CD14-positive monocyte (primary cell): Measurements from ENCODE around the gene RNF167. TPM values are rescaled to one million over a fixed set of nuclear protein-coding genes. Genes with fewer than 3 reads are reported as not detected.

Experiments
- DNase-seq, 3 donors: peaks; one replicate each; pipeline ENCODE4 v3.0.0-alpha.2; 2011 to 2022
- H2AFZ ChIP-seq: 2 replicates; pipeline ENCODE4 v1.6.0; 2012; ENCODE audit warnings: mild to moderate bottlenecking, low read depth, low read length, inconsistent platforms; ENCODE audit not compliant: insufficient read depth, poor library complexity, severe bottlenecking
- H3K27ac ChIP-seq, 2 donors: 1 replicate in 1 of 2; 2 replicates in 1 of 2; pipeline ENCODE4 v1.5.1; 2012 to 2013; ENCODE audit warnings: low read length in 2 of 2, control low read depth in 1 of 2, inconsistent platforms in 1 of 2, low read depth in 1 of 2, mild to moderate bottlenecking in 1 of 2
- H3K27me3 ChIP-seq, 2 donors: one replicate each; pipeline versions ENCODE4 v1.6.0 to v1.6.1; 2011 to 2013; ENCODE audit warnings: low read length in 2 of 2; ENCODE audit not compliant: control insufficient read depth in 2 of 2, insufficient read depth in 2 of 2
- H3K36me3 ChIP-seq, 2 donors: replicated peaks in 1 of 2; 1 replicate in 1 of 2; 2 replicates in 1 of 2; pipeline versions ENCODE4 v1.5.1 to v1.6.1; 2012 to 2013; ENCODE audit warnings: low read length in 2 of 2, control low read depth in 1 of 2, inconsistent platforms in 1 of 2, mild to moderate bottlenecking in 1 of 2; ENCODE audit not compliant: insufficient read depth in 2 of 2, control insufficient read depth in 1 of 2
- H3K4me1 ChIP-seq, 2 donors: 1 replicate in 1 of 2; 2 replicates in 1 of 2; pipeline versions ENCODE4 v1.5.1 to v1.6.1; 2012 to 2013; ENCODE audit warnings: low read length in 2 of 2, control low read depth in 1 of 2, inconsistent platforms in 1 of 2, mild to moderate bottlenecking in 1 of 2, moderate library complexity in 1 of 2; ENCODE audit not compliant: insufficient read depth in 2 of 2, control insufficient read depth in 1 of 2
- H3K4me2 ChIP-seq: replicated peaks from 2 replicates; pipeline ENCODE3; 2012; ENCODE audit warnings: low read length, moderate library complexity, mild to moderate bottlenecking; ENCODE audit not compliant: poor library complexity, severe bottlenecking; ENCODE audit errors: extremely low read depth
- H3K4me3 ChIP-seq, 3 experiments: fragments of 200-600 bp in 1 of 3; sonication (generic) in 1 of 3; replicated peaks in 1 of 3; 1 replicate in 2 of 3; 2 replicates in 1 of 3; pipeline ENCODE4 v1.5.1; 2011 to 2013; ENCODE audit warnings: low read length in 3 of 3, mild to moderate bottlenecking in 3 of 3, control low read depth in 2 of 3, low read depth in 2 of 3, inconsistent platforms in 1 of 3, moderate library complexity in 1 of 3
- H3K79me2 ChIP-seq: 2 replicates; pipeline ENCODE4 v1.6.0; 2012; ENCODE audit warnings: mild to moderate bottlenecking, control low read depth, inconsistent platforms, low read length, moderate library complexity; ENCODE audit not compliant: insufficient read depth
- H3K9ac ChIP-seq: 2 replicates; pipeline ENCODE4 v1.6.0; 2017; ENCODE audit warnings: low read length, mild to moderate bottlenecking; ENCODE audit not compliant: insufficient read depth, poor library complexity, severe bottlenecking
- H3K9me3 ChIP-seq, 2 donors: replicated peaks in 1 of 2; 1 replicate in 1 of 2; 2 replicates in 1 of 2; pipeline versions ENCODE4 v1.5.1 to v1.6.1; 2012 to 2013; ENCODE audit warnings: low read length in 2 of 2, control low read depth in 1 of 2; ENCODE audit not compliant: control insufficient read depth in 1 of 2, insufficient read depth in 1 of 2
- H4K20me1 ChIP-seq: 2 replicates; pipeline ENCODE4 v1.6.0; 2012; ENCODE audit warnings: mild to moderate bottlenecking, low read length, control low read depth, moderate library complexity; ENCODE audit not compliant: insufficient read depth
- H3K27ac Mint-ChIP-seq, 7 donors: one replicate each; pipeline ENCODE4 v1.8.0; 2020; ENCODE audit warnings: mild to moderate bottlenecking in 7 of 7, mixed read lengths in 7 of 7, moderate library complexity in 6 of 7, inconsistent platforms in 2 of 7
- H3K27me3 Mint-ChIP-seq, 3 donors: one replicate each; pipeline ENCODE4 v1.8.0; 2021 to 2022; ENCODE audit warnings: low read depth in 3 of 3, mild to moderate bottlenecking in 3 of 3, mixed read lengths in 3 of 3, moderate library complexity in 3 of 3, inconsistent platforms in 1 of 3
- H3K36me3 Mint-ChIP-seq, 2 donors: one replicate each; pipeline ENCODE4 v1.8.0; 2020; ENCODE audit warnings: mixed read lengths in 2 of 2, inconsistent platforms in 1 of 2, mild to moderate bottlenecking in 1 of 2
- H3K4me1 Mint-ChIP-seq: one replicate; pipeline ENCODE4 v1.8.0; 2020; ENCODE audit warnings: mild to moderate bottlenecking, mixed read lengths
- H3K4me3 Mint-ChIP-seq, 2 donors: one replicate each; pipeline ENCODE4 v1.8.0; 2020; ENCODE audit warnings: mild to moderate bottlenecking in 2 of 2, mixed read lengths in 2 of 2, moderate library complexity in 1 of 2
- H3K9me3 Mint-ChIP-seq, 7 donors: one replicate each; pipeline ENCODE4 v1.8.0; 2020 to 2022; ENCODE audit warnings: mixed read lengths in 7 of 7, mild to moderate bottlenecking in 6 of 7, moderate library complexity in 6 of 7, inconsistent platforms in 2 of 7
- WGBS: methylation state at CpG from one replicate; pipeline ENCODE4 v1.1.5; 2013; ENCODE audit warnings: missing lambda C conversion rate; ENCODE audit not compliant: insufficient coverage; 5-methylcytosine and 5-hydroxymethylcytosine counted together
- intact Hi-C, 2 donors: fragments of 100-400 bp; cut with micrococcal nuclease; formaldehyde crosslinking; loops; one replicate each; pipeline versions ENCODE4 v1.15.0 to v1.15.1; 2023
- polyA plus RNA-seq, 3 donors: library from polyadenylated mRNA; depleted of rRNA in 1 of 3; unstranded in 2 of 3; stranded (reverse) in 1 of 3; fragments of 300-500 nt in 2 of 3; fragments of >200 nt in 1 of 3; fragmentation: Illumina TruSeq in 2 of 3; gene quantifications; 1 replicate in 2 of 3; 2 replicates in 1 of 3; pipeline ENCODE4 v1.2.3, GENCODE V29; 2012 to 2021
- TF ChIP-seq, protein P1 (sequence below): fragments of 200-600 bp; IDR thresholded peaks from one replicate; pipeline ENCODE4 v1.8.0; 2022; ENCODE audit warnings: antibody characterized with exemption, mild to moderate bottlenecking

The RNF167 gene
- polyA plus RNA-seq, 3 donors: 17.2 to 105 (median 20.6) TPM

DNA sequence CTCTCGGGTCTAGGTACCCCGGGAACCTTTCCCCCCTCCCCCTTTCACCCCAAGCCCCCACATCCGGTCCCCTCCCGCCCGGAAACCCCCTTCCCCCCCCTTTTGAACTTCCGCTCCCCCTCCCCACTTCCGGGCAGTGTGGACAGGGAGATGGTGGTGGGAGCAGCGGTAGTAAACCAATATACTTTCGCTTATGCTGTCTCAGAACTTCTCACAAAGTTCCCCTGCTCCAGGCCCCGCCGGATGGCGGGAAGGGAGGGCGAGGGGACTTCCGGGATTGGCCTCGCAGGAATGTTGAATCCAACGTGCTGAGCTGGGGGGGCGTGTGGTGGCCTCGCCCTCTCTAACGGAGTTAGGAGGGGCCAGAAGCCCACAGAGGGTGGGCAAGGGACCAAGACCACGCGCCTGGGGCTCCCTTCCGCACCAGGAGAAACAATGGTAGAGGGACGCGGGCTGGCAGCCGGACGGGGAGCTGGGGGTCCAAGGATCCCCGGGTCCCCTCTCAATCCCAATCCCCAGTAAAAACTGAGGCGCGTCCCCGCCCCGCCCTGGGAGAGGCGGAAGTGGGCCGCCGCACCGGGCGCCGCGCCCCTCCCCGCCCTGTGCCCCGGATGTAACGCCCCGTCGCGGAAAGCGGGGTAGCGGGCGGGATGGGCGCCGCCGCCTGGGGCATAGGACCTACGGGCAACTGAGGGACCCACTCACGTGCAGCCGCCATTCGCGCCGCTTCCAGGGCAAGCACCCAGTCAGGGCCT, 7.5 kb downstream of the RNF167 start:
- peak overlapping the region; percentile 80 for H3K9ac ChIP-seq
- H3K79me2 ChIP-seq: peaks cover 66% of the 10 kb centered on the region
- H3K9me3 ChIP-seq: no peaks in the 10 kb centered on the region
- H3K27ac ChIP-seq: peak overlapping the region; percentile 94
- Mint-ChIP-seq H3K27me3 (peaks cover 2 to 8% (median 3%) of the 10 kb centered on the region in 3 donors), H3K4me3 (peak overlapping the region; percentile 96 to 97), H3K9me3 (no peaks in the 10 kb centered on the region), H3K36me3 (peaks cover 35 to 42% of the 10 kb centered on the region in 2 donors), H3K4me1 (peaks cover 59% of the 10 kb centered on the region), H3K27ac (peak overlapping the region; percentile 95 to 99 (median 98))
- peak; percentile 32 to 74 (median 47) for DNase-seq
- peaks cover 29 to 34% of the 10 kb centered on the region in 2 donors for H3K36me3 ChIP-seq
- peaks cover 58% of the 10 kb centered on the region for H4K20me1 ChIP-seq
- TF ChIP-seq, protein P1, sequence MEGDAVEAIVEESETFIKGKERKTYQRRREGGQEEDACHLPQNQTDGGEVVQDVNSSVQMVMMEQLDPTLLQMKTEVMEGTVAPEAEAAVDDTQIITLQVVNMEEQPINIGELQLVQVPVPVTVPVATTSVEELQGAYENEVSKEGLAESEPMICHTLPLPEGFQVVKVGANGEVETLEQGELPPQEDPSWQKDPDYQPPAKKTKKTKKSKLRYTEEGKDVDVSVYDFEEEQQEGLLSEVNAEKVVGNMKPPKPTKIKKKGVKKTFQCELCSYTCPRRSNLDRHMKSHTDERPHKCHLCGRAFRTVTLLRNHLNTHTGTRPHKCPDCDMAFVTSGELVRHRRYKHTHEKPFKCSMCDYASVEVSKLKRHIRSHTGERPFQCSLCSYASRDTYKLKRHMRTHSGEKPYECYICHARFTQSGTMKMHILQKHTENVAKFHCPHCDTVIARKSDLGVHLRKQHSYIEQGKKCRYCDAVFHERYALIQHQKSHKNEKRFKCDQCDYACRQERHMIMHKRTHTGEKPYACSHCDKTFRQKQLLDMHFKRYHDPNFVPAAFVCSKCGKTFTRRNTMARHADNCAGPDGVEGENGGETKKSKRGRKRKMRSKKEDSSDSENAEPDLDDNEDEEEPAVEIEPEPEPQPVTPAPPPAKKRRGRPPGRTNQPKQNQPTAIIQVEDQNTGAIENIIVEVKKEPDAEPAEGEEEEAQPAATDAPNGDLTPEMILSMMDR: no peak
- H2AFZ ChIP-seq: peak overlapping the region; percentile 58
- peaks cover 57 to 74% of the 10 kb centered on the region in 2 donors for H3K4me1 ChIP-seq
- H3K4me3 ChIP-seq: peak overlapping the region; percentile 92 to 95 (median 94)
- intact Hi-C loops: loop anchor here (2.0 to 5.0 kb wide), 3 partner anchors 19 to 180 kb away; partner anchors contain the start of genes CHRNE (in 1 of the 2) and SPAG7 (in 1 of the 2)
- no peaks in the 10 kb centered on the region for H3K27me3 ChIP-seq
- peak overlapping the region; percentile 98 for H3K4me2 ChIP-seq
- under 1% methylated on average over 47 of the region's 56 CpGs for WGBS

DNA sequence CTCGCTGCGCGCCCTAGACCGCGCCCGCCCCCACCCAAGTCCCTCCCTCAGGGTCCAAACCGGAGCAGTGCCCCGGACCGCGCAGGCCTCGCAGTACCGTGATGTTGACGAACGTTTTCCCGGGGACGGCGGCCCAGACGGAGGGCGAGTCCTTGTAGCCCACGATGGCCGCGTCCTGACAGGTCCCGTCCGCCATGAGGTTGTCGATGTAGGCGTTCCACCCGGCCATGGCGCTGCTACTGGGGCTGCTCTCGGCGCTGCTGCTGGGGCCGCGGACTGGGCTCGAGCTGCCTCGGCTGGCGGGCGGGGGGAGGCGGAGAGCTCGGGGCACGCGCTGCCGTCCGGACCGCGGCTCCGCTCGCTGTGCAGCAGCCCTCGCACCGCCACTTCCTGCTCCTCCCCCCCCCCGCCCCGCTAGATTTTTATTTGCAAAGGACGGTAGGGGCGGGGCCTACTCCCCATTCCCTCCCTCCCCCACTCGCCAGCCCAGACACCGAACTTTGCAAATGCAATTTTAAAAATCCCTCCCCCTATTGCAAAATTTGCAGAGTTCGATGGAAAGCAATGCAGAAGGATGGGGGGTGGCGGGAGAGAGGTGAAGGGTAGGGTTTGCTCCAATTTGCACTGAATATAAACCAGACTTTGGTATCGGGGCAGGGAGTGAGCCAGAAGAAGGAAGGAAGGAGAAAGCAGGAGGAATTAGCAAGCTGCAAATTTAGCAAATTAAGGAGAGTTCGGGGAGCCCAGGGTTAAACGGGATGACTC, 8.3 kb downstream of the RNF167 start, which contains the start of gene PFN1:
PFN1 (minus strand) TSS at position 365 of the 765 bp plus-strand sequence; CDS start at position 229, 136 bp downstream.
- Histone ChIP-seq H3K27ac (peak within 1 kb of the TSS; percentile 94), H3K36me3 (peaks cover 21 to 27% of the 10 kb centered on the region in 2 donors), H4K20me1 (peaks cover 51% of the 10 kb centered on the region), H3K4me3 (peak within 1 kb of the TSS; percentile 92 to 95 (median 94)), H3K4me2 (peak within 1 kb of the TSS; percentile 98), H2AFZ (peak within 1 kb of the TSS; percentile 58), H3K4me1 (peaks cover 50 to 67% of the 10 kb centered on the region in 2 donors), H3K79me2 (peaks cover 59% of the 10 kb centered on the region), H3K9ac (peak within 1 kb of the TSS; percentile 80), H3K9me3 (no peaks in the 10 kb centered on the region), H3K27me3 (no peaks in the 10 kb centered on the region)
- H3K36me3 Mint-ChIP-seq: peaks cover 27 to 34% of the 10 kb centered on the region in 2 donors
- H3K4me3 Mint-ChIP-seq: peak within 1 kb of the TSS; percentile 97 to 99
- TF ChIP-seq, protein P1: no peak
- peak; percentile 89 to 95 (median 93) for DNase-seq
- H3K27ac Mint-ChIP-seq: peak within 1 kb of the TSS; percentile 96 to 99 (median 98)
- peaks cover 2 to 8% (median 3%) of the 10 kb centered on the region in 3 donors for H3K27me3 Mint-ChIP-seq
- H3K4me1 Mint-ChIP-seq: peaks cover 51% of the 10 kb centered on the region
- WGBS: under 1% methylated on average over 38 of the region's 59 CpGs
- intact Hi-C loops: loop anchor here (2.0 to 5.0 kb wide), 3 partner anchors 18 to 181 kb away; partner anchors contain the start of genes CHRNE (in 1 of the 2) and SPAG7 (in 1 of the 2)
- H3K9me3 Mint-ChIP-seq: no peaks in the 10 kb centered on the region
